Effector CD4-positive, alpha-beta T cell (primary cell): ENCODE results near the gene TSPO2.
A peak's percentile ranks its signal among the peaks of the same experiment; 100 is the strongest.

ENCODE experiments used
- DNase-seq: peaks from one replicate; pipeline ENCODE4 v3.0.0-alpha.2; 2020

TSPO2 gene

GRCh38 chr6:41053041-41053440 lies 10.8 kb downstream of the TSPO2 start, which contains the start of gene APOBEC2:
APOBEC2 (plus strand) TSS chr6:41053202; CDS start chr6:41053348, 146 bp downstream.
- no peak for DNase-seq

- DNase-seq = no peak
Measured at GRCh38 chr6:41054511-41054910, 12.2 kb downstream of the TSPO2 start.

- DNase-seq = no peak
Measured at GRCh38 chr6:41055149-41055548, 12.9 kb downstream of the TSPO2 start.

- no peak for DNase-seq
Measured at GRCh38 chr6:41056768-41057490, 14.7 kb downstream of the TSPO2 start.

- no peak for DNase-seq
Measured at GRCh38 chr6:41058783-41059181, 16.5 kb downstream of the TSPO2 start.

GRCh38 chr6:41059556-41059955 lies 17.3 kb downstream of the TSPO2 start:
- no peak for DNase-seq

GRCh38 chr6:41061196-41061726 lies 19.0 kb downstream of the TSPO2 start:
- DNase-seq = no peak

GRCh38 chr6:41062056-41062455 lies 19.8 kb downstream of the TSPO2 start:
- DNase-seq = no peak

GRCh38 chr6:41063884-41064285 lies 21.6 kb downstream of the TSPO2 start:
- no peak for DNase-seq

GRCh38 chr6:41064841-41065240 lies 22.6 kb downstream of the TSPO2 start:
- DNase-seq = no peak

GRCh38 chr6:41065550-41066026 lies 23.3 kb downstream of the TSPO2 start:
- no peak for DNase-seq

GRCh38 chr6:41066867-41067304 lies 24.6 kb downstream of the TSPO2 start:
- DNase-seq = peak; percentile 64

GRCh38 chr6:41071501-41071922 lies 29.2 kb downstream of the TSPO2 start:
- peak; percentile 66 for DNase-seq

- DNase-seq = peak; percentile 99
Measured at GRCh38 chr6:41071923-41072835, 29.9 kb downstream of the TSPO2 start, which contains the start of gene OARD1. OARD1 (minus strand) TSS chr6:41072356; CDS start chr6:41071634, 722 bp downstream.

GRCh38 chr6:41072836-41073202 lies 30.6 kb downstream of the TSPO2 start, which contains the start of gene NFYA:
NFYA (plus strand) TSS chr6:41072974; CDS start chr6:41079090, 6,116 bp downstream.
- DNase-seq = peak; percentile 100

GRCh38 chr6:41073203-41073967 lies 31.1 kb downstream of the TSPO2 start:
- DNase-seq = peak; percentile 73

GRCh38 chr6:41073968-41074691 lies 31.9 kb downstream of the TSPO2 start:
- DNase-seq = no peak

GRCh38 chr6:41074692-41075436 lies 32.6 kb downstream of the TSPO2 start:
- DNase-seq = no peak

- DNase-seq = no peak
Measured at GRCh38 chr6:41075651-41076626, 33.7 kb downstream of the TSPO2 start.

GRCh38 chr6:41077536-41077935 lies 35.3 kb downstream of the TSPO2 start:
- no peak for DNase-seq
